Activated CD4-positive, alpha-beta T cell treated with anti-CD3 and anti-CD28 coated beads, Interleukin-2, amount 10 ng/mL, durations not matched to agents 24 days and 14 days (primary cell): Measurements from ENCODE around the gene PAGR1. TPM values are rescaled to one million over a fixed set of nuclear protein-coding genes. Genes with fewer than 3 reads are reported as not detected.
"Not testable (repeated sequence)": the region's sequence is repeated elsewhere in the genome, so short reads cannot be mapped to it uniquely, and the experiment has no call there.

ENCODE experiments used
- DNase-seq: peaks from one replicate; pipeline ENCODE4 v3.0.0; 2022
- H3K27ac Mint-ChIP-seq: one replicate; pipeline ENCODE4 v1.8.0; 2022; ENCODE audit warnings: mild to moderate bottlenecking, mixed read lengths
- H3K27me3 Mint-ChIP-seq: one replicate; pipeline ENCODE4 v1.8.0; 2022; ENCODE audit warnings: mixed read lengths
- H3K36me3 Mint-ChIP-seq: one replicate; pipeline ENCODE4 v1.8.0; 2022; ENCODE audit warnings: low read depth, mild to moderate bottlenecking, mixed read lengths
- H3K4me1 Mint-ChIP-seq: one replicate; pipeline ENCODE4 v1.8.0; 2021; ENCODE audit warnings: mixed read lengths
- H3K4me3 Mint-ChIP-seq: one replicate; pipeline ENCODE4 v1.8.0; 2022; ENCODE audit warnings: mild to moderate bottlenecking, moderate library complexity, mixed read lengths
- H3K9me3 Mint-ChIP-seq: one replicate; pipeline ENCODE4 v1.8.0; 2021; ENCODE audit warnings: mixed read lengths
- intact Hi-C: fragments of 100-400 bp; cut with micrococcal nuclease; formaldehyde crosslinking; loops from one replicate; pipeline ENCODE4 v1.15.1; 2023
- total RNA-seq: library from RNA; stranded (reverse); gene quantifications from 2 replicates; pipeline ENCODE4 v1.2.3, GENCODE V29; 2022

Gene PAGR1
- total RNA-seq, 1 donor from 2014 or later: 27.0 TPM

GRCh38 chr16:29825145-29826044 lies 9.4 kb downstream of the PAGR1 start:
- peak; percentile 85 for DNase-seq
- Mint-ChIP-seq H3K27me3 (no peaks in the 10 kb centered on the region), H3K9me3 (no peaks in the 10 kb centered on the region), H3K36me3 (peaks cover 27% of the 10 kb centered on the region), H3K27ac (peak overlapping the region; percentile 85), H3K4me1 (peaks cover 50% of the 10 kb centered on the region), H3K4me3 (peak overlapping the region; percentile 69)
- intact Hi-C loops: loop anchor here (2.0 to 5.0 kb wide), 2 partner anchors 15 to 78 kb away; partner anchors contain the start of gene C16orf54

DNA sequence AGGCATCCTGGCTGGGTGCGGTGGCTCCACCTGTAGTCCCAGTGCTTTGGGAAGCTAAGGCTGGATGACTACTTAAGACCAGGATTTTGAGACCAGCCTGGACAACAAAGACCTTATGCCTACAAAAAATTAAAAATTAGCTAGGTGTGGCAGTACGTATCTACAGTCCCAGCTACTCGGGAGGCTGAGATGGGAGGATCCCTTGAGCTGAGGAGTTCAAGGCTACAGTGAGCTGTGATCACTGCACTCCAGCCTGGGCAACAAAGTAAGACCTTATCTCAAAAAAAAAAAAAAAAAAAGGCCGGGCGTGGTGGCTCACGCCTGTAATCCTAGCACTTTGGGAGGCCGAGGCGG lies 10.4 kb downstream of the PAGR1 start:
- Mint-ChIP-seq H3K4me1 (peaks cover 47% of the 10 kb centered on the region), H3K36me3 (peaks cover 27% of the 10 kb centered on the region), H3K27me3 (no peaks in the 10 kb centered on the region), H3K27ac (peak overlapping the region; percentile 97), H3K4me3 (peak overlapping the region; percentile 85), H3K9me3 (no peaks in the 10 kb centered on the region)
- intact Hi-C loops: loop anchor here (2.0 to 5.0 kb wide), 2 partner anchors 16 to 79 kb away; partner anchors contain the start of gene C16orf54
- no peak for DNase-seq

- intact Hi-C loops: no loop called here
- H3K36me3 Mint-ChIP-seq: peaks cover 46% of the 10 kb centered on the region
- no peak overlapping the region for H3K27ac Mint-ChIP-seq
- H3K4me1 Mint-ChIP-seq: peaks cover 24% of the 10 kb centered on the region
- H3K27me3 Mint-ChIP-seq: no peaks in the 10 kb centered on the region
- DNase-seq: no peak
- H3K4me3 Mint-ChIP-seq: no peak overlapping the region
- no peaks in the 10 kb centered on the region for H3K9me3 Mint-ChIP-seq
These were observed 14.8 kb downstream of the PAGR1 start for GRCh38 chr16:29830774-29831173.

GRCh38 chr16:29831490-29831889 lies 15.5 kb downstream of the PAGR1 start:
- Mint-ChIP-seq H3K4me1 (peaks cover 21% of the 10 kb centered on the region), H3K27ac (no peak overlapping the region), H3K9me3 (no peaks in the 10 kb centered on the region), H3K4me3 (no peak overlapping the region), H3K36me3 (peaks cover 49% of the 10 kb centered on the region), H3K27me3 (no peaks in the 10 kb centered on the region)
- intact Hi-C loops: no loop called here
- no peak for DNase-seq

GRCh38 chr16:29833219-29833618 lies 17.3 kb downstream of the PAGR1 start:
- not testable (repeated sequence) for H3K9me3 Mint-ChIP-seq, H3K27ac Mint-ChIP-seq
- H3K36me3 Mint-ChIP-seq: peaks cover 55% of the 10 kb centered on the region

DNA sequence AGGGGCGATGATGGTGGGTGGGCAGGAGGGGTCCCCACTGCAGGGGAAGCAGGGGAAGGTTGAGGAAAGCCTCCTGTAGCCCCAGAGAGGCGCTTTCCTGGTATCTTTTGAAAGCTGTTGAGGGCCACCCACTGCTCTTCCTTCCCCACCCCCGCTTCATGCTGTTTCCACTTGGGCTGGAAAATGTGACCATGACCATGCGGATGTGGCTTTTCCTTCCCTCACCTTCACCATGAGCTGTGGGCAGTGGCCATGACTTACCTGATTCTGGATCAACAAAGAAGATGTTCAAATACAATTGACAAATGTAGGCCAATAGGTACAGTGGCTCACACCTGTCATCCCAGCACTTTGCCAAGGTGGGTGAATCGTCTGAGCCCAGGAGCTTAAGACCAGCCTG lies 18.1 kb downstream of the PAGR1 start:
- Mint-ChIP-seq H3K9me3 (no peaks in the 10 kb centered on the region), H3K27ac (peak overlapping the region; percentile 9)

More at GRCh38 chr16:29833219-29833618, 17.3 kb downstream of the PAGR1 start:
- H3K27me3 Mint-ChIP-seq, DNase-seq, intact Hi-C loops, H3K4me1 Mint-ChIP-seq, H3K4me3 Mint-ChIP-seq: not testable (repeated sequence)

DNA sequence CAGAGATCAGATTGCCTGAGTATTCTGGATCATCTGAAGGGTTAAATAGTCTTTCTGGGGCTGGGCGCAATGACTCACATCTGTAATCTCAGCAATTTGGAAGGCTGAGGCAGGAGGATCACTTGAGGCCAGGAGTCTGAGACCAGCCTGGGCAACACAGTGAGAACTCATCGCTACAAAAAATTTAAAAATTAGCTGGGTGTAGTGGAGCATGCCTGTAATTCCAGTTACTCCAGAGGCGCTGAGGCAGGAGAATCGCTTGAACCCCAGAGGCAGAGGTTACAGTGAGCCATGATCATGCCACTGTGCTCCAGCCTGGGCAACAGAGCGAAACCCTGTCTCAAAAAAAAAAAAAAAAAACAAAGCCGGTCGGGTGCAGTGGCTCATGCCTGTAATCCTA lies 20.0 kb downstream of the PAGR1 start:
- intact Hi-C loops: no loop called here
- H3K27ac Mint-ChIP-seq: peak overlapping the region; percentile 63
- peaks cover 6% of the 10 kb centered on the region for H3K4me1 Mint-ChIP-seq
- H3K36me3 Mint-ChIP-seq: peaks cover 64% of the 10 kb centered on the region
- DNase-seq: no peak
- no peak overlapping the region for H3K4me3 Mint-ChIP-seq
- no peaks in the 10 kb centered on the region for H3K27me3 Mint-ChIP-seq
- no peaks in the 10 kb centered on the region for H3K9me3 Mint-ChIP-seq

More for the DNA sequence above, 18.1 kb downstream of the PAGR1 start:
- Mint-ChIP-seq H3K27me3 (no peaks in the 10 kb centered on the region), H3K4me1 (peaks cover 9% of the 10 kb centered on the region), H3K4me3 (no peak overlapping the region), H3K36me3 (peaks cover 59% of the 10 kb centered on the region)
- intact Hi-C loops: no loop called here
- no peak for DNase-seq

GRCh38 chr16:29836623-29837022 lies 20.7 kb downstream of the PAGR1 start:
- no peaks in the 10 kb centered on the region for H3K9me3 Mint-ChIP-seq
- no peak for DNase-seq
- H3K27me3 Mint-ChIP-seq: no peaks in the 10 kb centered on the region
- peaks cover 6% of the 10 kb centered on the region for H3K4me1 Mint-ChIP-seq
- intact Hi-C loops: no loop called here
- no peak overlapping the region for H3K27ac Mint-ChIP-seq
- H3K4me3 Mint-ChIP-seq: no peak overlapping the region
- peaks cover 66% of the 10 kb centered on the region for H3K36me3 Mint-ChIP-seq

GRCh38 chr16:29837841-29838240 lies 21.9 kb downstream of the PAGR1 start:
- no peak overlapping the region for H3K27ac Mint-ChIP-seq
- H3K4me1 Mint-ChIP-seq: peaks cover 3% of the 10 kb centered on the region
- H3K9me3 Mint-ChIP-seq: no peaks in the 10 kb centered on the region
- DNase-seq: no peak
- H3K27me3 Mint-ChIP-seq: no peaks in the 10 kb centered on the region
- intact Hi-C loops: no loop called here
- H3K36me3 Mint-ChIP-seq: peaks cover 62% of the 10 kb centered on the region
- H3K4me3 Mint-ChIP-seq: no peak overlapping the region

DNA sequence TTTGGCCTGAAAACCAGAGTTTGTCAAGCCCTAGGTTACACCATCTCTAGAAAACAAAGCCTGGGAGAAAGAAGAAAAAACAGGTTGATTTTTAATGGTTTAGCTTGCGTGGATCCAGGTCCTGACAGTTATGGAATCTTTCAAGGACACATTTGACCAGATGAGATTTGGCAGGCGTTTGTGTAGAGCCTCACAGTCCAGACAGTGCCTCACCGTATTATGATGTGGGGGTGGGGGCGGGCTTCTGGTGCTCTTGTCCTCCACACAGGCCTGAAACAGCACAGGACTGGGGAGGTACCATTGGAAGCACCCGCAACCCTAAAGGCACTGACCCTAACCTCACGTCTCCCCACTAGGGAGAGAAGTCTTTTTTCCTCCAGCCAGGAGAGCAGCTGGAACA lies 23.9 kb downstream of the PAGR1 start:
- peak overlapping the region; percentile 18 for H3K27ac Mint-ChIP-seq
- no peak overlapping the region for H3K4me3 Mint-ChIP-seq
- DNase-seq: no peak
- no peaks in the 10 kb centered on the region for H3K27me3 Mint-ChIP-seq
- intact Hi-C loops: no loop called here
- peaks cover 55% of the 10 kb centered on the region for H3K36me3 Mint-ChIP-seq
- no peaks in the 10 kb centered on the region for H3K9me3 Mint-ChIP-seq
- no peaks in the 10 kb centered on the region for H3K4me1 Mint-ChIP-seq

DNA sequence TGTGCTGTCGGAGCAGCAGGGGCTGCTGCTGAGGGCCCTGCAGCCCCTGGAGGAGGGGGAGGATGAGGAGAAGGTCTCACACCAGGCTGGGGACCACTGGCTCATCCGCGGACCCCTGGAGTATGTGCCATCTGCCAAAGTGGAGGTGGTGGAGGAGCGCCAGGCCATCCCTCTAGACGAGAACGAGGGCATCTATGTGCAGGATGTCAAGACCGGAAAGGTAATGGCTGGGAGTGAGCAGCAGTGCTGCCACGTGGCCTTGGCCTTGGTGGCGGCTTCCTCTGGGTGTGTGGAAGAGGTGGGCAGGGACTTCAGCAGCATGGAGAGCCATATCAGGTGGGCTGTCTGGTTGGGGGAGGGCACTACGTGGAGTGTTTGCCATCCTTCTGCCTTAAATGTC lies 24.3 kb downstream of the PAGR1 start:
- H3K36me3 Mint-ChIP-seq: peaks cover 52% of the 10 kb centered on the region
- DNase-seq: no peak
- no peak overlapping the region for H3K4me3 Mint-ChIP-seq
- H3K27me3 Mint-ChIP-seq: no peaks in the 10 kb centered on the region
- H3K27ac Mint-ChIP-seq: peak overlapping the region; percentile 18
- no peaks in the 10 kb centered on the region for H3K9me3 Mint-ChIP-seq
- no peaks in the 10 kb centered on the region for H3K4me1 Mint-ChIP-seq
- intact Hi-C loops: no loop called here

DNA sequence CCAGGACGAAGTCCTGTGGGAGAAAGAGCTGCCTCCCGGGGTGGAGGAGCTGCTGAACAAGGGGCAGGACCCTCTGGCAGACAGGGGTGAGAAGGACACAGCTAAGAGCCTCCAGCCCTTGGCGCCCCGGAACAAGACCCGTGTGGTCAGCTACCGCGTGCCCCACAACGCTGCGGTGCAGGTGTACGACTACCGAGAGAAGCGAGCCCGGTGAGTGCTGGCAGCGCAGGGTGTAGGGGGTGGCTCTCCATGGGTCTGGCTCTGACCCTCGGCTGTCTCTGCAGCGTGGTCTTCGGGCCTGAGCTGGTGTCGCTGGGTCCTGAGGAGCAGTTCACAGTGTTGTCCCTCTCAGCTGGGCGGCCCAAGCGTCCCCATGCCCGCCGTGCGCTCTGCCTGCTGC lies 25.7 kb downstream of the PAGR1 start:
- peaks cover 51% of the 10 kb centered on the region for H3K36me3 Mint-ChIP-seq
- H3K27ac Mint-ChIP-seq: no peak overlapping the region
- no peak for DNase-seq
- no peaks in the 10 kb centered on the region for H3K4me1 Mint-ChIP-seq
- intact Hi-C loops: no loop called here
- no peaks in the 10 kb centered on the region for H3K9me3 Mint-ChIP-seq
- H3K27me3 Mint-ChIP-seq: no peaks in the 10 kb centered on the region
- no peak overlapping the region for H3K4me3 Mint-ChIP-seq

GRCh38 chr16:29842732-29843346 lies 26.9 kb downstream of the PAGR1 start:
- Mint-ChIP-seq H3K4me1 (no peaks in the 10 kb centered on the region), H3K9me3 (no peaks in the 10 kb centered on the region), H3K27ac (peak overlapping the region; percentile 9), H3K36me3 (peaks cover 50% of the 10 kb centered on the region), H3K4me3 (no peak overlapping the region), H3K27me3 (no peaks in the 10 kb centered on the region)
- no peak for DNase-seq
- intact Hi-C loops: no loop called here

DNA sequence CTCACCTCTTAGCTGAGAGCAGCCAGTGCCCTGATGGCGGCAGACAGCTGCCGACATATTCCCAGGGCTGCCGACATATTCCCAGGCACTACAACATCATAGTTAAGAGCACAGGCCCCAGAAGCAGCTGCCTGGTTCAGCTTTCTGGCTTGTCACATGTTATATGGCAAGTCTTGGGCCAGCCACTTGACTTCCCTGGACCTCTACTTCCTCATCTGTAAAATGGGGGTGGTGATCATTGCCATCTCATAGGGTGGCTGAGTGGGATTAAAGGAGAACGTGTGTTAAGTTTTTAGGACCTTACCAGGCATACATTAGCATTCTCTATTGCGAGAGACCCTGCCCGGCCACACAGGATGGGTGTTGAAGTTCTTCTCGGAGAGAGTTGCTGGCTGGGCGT lies 28.0 kb downstream of the PAGR1 start:
- no peak for DNase-seq
- Mint-ChIP-seq H3K9me3 (no peaks in the 10 kb centered on the region), H3K4me3 (no peak overlapping the region), H3K27ac (no peak overlapping the region), H3K4me1 (peaks cover 2% of the 10 kb centered on the region), H3K27me3 (no peaks in the 10 kb centered on the region), H3K36me3 (peaks cover 53% of the 10 kb centered on the region)
- intact Hi-C loops: no loop called here
